Activated effector memory CD4-positive, alpha-beta T cell treated with Interleukin-2 at 50 U/mL for 16 hours (primary cell): ENCODE data around the gene CHORDC1.

ENCODE experiments used
- DNase-seq: peaks from one replicate; pipeline ENCODE4 v3.0.0-alpha.2; 2020

Gene CHORDC1

GRCh38 chr11:90222459-90223247, at the start of gene CHORDC1:
TSS of gene CHORDC1 (minus strand) at chr11:90223049. CDS start at chr11:90222954, 95 bp downstream.
- DNase-seq, result peak; percentile 90

- DNase-seq, result no peak
These were observed 34.3 kb upstream of the CHORDC1 start for GRCh38 chr11:90257158-90257525.

GRCh38 chr11:90256404-90257157, 33.7 kb upstream of the CHORDC1 start:
- no peak for DNase-seq

- DNase-seq, result no peak
These were observed 31.2 kb upstream of the CHORDC1 start for GRCh38 chr11:90254065-90254464.

GRCh38 chr11:90252053-90252452, 29.2 kb upstream of the CHORDC1 start:
- DNase-seq, result no peak

GRCh38 chr11:90251599-90251998, 28.8 kb upstream of the CHORDC1 start:
- no peak for DNase-seq

GRCh38 chr11:90250970-90251369, 28.1 kb upstream of the CHORDC1 start:
- DNase-seq, result no peak

GRCh38 chr11:90246468-90246867, 23.6 kb upstream of the CHORDC1 start:
- DNase-seq, result no peak

GRCh38 chr11:90243534-90243933, 20.7 kb upstream of the CHORDC1 start:
- DNase-seq, result no peak

GRCh38 chr11:90242894-90243416, 20.1 kb upstream of the CHORDC1 start:
- no peak for DNase-seq

GRCh38 chr11:90241414-90241813, 18.6 kb upstream of the CHORDC1 start:
- no peak for DNase-seq

- DNase-seq, result peak; percentile 32
These were observed 17.3 kb upstream of the CHORDC1 start for GRCh38 chr11:90239967-90240636.

GRCh38 chr11:90237004-90237403, 14.2 kb upstream of the CHORDC1 start:
- DNase-seq, result no peak

GRCh38 chr11:90235526-90235925, 12.7 kb upstream of the CHORDC1 start:
- DNase-seq, result no peak

GRCh38 chr11:90234977-90235376, 12.1 kb upstream of the CHORDC1 start:
- no peak for DNase-seq

GRCh38 chr11:90229791-90230190, 6.9 kb upstream of the CHORDC1 start:
- DNase-seq, result no peak

- no peak for DNase-seq
These were observed 5.2 kb upstream of the CHORDC1 start for GRCh38 chr11:90228056-90228455.

GRCh38 chr11:90223248-90223585, 368 bp upstream of the CHORDC1 start:
- no peak for DNase-seq

- DNase-seq, result no peak
These were observed 918 bp downstream of the CHORDC1 start for GRCh38 chr11:90221803-90222458.

- no peak for DNase-seq
These were observed 2.5 kb downstream of the CHORDC1 start for GRCh38 chr11:90220391-90220790.

GRCh38 chr11:90219438-90219837, 3.4 kb downstream of the CHORDC1 start:
- DNase-seq, result no peak

- no peak for DNase-seq
These were observed 4.2 kb downstream of the CHORDC1 start for GRCh38 chr11:90218606-90219005.

GRCh38 chr11:90216611-90217010, 6.2 kb downstream of the CHORDC1 start:
- DNase-seq, result no peak
